ENCODE measurements around the gene GPC6.

DNA sequence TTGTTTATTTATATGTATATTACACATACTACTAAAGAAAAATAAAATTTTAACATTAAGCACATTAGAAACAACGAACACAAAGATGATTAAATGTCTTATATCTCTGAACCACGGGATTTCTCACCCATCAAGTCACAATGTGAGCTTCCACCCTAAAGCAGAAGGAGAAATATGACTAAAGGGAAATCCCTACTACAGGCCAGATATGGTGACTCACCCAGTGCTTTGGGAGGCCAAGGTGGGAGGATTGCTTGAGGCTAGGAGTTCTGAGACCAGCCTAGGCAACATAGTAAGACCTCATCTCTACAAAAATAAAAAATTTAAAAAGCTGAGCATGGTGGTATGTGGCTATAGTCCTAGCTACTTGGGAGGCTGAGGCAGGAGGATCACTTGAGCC lies 1228.3 kb downstream of the GPC6 start:
- TF ChIP-seq TRIM24 (IDR thresholded peaks at IDR 0.05) = no peak
- TF ChIP-seq KAT2B (IDR thresholded peaks at IDR 0.05; ENCODE audit: low read depth, low read length) = no peak
- TF ChIP-seq TCF7L2 (IDR thresholded peaks at IDR 0.05; ENCODE audit: low read depth, low read length) = no peak
- no peak for TF ChIP-seq POLR2AphosphoS5 (IDR thresholded peaks at IDR 0.05; ENCODE audit: control insufficient read depth, insufficient read depth, low read depth, low read length)
- TF ChIP-seq, protein P1, sequence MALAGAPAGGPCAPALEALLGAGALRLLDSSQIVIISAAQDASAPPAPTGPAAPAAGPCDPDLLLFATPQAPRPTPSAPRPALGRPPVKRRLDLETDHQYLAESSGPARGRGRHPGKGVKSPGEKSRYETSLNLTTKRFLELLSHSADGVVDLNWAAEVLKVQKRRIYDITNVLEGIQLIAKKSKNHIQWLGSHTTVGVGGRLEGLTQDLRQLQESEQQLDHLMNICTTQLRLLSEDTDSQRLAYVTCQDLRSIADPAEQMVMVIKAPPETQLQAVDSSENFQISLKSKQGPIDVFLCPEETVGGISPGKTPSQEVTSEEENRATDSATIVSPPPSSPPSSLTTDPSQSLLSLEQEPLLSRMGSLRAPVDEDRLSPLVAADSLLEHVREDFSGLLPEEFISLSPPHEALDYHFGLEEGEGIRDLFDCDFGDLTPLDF (CRISPR knock-in tag; IDR thresholded peaks at IDR 0.05) = no peak
- TF ChIP-seq CREB1 (IDR thresholded peaks at IDR 0.05) = no peak
- TF ChIP-seq CREB1 (CRISPR knock-in tag; IDR thresholded peaks at IDR 0.05) = no peak
- TF ChIP-seq, protein P2, sequence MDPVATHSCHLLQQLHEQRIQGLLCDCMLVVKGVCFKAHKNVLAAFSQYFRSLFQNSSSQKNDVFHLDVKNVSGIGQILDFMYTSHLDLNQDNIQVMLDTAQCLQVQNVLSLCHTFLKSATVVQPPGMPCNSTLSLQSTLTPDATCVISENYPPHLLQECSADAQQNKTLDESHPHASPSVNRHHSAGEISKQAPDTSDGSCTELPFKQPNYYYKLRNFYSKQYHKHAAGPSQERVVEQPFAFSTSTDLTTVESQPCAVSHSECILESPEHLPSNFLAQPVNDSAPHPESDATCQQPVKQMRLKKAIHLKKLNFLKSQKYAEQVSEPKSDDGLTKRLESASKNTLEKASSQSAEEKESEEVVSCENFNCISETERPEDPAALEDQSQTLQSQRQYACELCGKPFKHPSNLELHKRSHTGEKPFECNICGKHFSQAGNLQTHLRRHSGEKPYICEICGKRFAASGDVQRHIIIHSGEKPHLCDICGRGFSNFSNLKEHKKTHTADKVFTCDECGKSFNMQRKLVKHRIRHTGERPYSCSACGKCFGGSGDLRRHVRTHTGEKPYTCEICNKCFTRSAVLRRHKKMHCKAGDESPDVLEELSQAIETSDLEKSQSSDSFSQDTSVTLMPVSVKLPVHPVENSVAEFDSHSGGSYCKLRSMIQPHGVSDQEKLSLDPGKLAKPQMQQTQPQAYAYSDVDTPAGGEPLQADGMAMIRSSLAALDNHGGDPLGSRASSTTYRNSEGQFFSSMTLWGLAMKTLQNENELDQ (CRISPR knock-in tag; IDR thresholded peaks at IDR 0.05; ENCODE audit: borderline replicate concordance) = no peak
- no peak for TF ChIP-seq HMG20A (CRISPR knock-in tag; conservative IDR thresholded peaks at IDR 0.05)
- TF ChIP-seq, protein P3, sequence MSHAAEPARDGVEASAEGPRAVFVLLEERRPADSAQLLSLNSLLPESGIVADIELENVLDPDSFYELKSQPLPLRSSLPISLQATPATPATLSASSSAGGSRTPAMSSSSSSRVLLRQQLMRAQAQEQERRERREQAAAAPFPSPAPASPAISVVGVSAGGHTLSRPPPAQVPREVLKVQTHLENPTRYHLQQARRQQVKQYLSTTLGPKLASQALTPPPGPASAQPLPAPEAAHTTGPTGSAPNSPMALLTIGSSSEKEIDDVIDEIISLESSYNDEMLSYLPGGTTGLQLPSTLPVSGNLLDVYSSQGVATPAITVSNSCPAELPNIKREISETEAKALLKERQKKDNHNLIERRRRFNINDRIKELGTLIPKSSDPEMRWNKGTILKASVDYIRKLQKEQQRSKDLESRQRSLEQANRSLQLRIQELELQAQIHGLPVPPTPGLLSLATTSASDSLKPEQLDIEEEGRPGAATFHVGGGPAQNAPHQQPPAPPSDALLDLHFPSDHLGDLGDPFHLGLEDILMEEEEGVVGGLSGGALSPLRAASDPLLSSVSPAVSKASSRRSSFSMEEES (CRISPR knock-in tag; IDR thresholded peaks at IDR 0.05) = no peak
- TF ChIP-seq, protein P4, sequence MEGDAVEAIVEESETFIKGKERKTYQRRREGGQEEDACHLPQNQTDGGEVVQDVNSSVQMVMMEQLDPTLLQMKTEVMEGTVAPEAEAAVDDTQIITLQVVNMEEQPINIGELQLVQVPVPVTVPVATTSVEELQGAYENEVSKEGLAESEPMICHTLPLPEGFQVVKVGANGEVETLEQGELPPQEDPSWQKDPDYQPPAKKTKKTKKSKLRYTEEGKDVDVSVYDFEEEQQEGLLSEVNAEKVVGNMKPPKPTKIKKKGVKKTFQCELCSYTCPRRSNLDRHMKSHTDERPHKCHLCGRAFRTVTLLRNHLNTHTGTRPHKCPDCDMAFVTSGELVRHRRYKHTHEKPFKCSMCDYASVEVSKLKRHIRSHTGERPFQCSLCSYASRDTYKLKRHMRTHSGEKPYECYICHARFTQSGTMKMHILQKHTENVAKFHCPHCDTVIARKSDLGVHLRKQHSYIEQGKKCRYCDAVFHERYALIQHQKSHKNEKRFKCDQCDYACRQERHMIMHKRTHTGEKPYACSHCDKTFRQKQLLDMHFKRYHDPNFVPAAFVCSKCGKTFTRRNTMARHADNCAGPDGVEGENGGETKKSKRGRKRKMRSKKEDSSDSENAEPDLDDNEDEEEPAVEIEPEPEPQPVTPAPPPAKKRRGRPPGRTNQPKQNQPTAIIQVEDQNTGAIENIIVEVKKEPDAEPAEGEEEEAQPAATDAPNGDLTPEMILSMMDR (IDR thresholded peaks at IDR 0.05 in 2 of 3, conservative IDR thresholded peaks at IDR 0.05 in 1 of 3; ENCODE audit: insufficient read depth in 2 of 3, low read depth in 1 of 3, low read length in 3 of 3) = no peak
- no peak for TF ChIP-seq EZH2 (IDR thresholded peaks at IDR 0.05; ENCODE audit: borderline replicate concordance, low read depth, low read length)
- no peak for TF ChIP-seq ZNF232 (CRISPR knock-in tag; IDR thresholded peaks at IDR 0.05)
